Measurements from ENCODE around the gene TRAPPC10.

DNA sequence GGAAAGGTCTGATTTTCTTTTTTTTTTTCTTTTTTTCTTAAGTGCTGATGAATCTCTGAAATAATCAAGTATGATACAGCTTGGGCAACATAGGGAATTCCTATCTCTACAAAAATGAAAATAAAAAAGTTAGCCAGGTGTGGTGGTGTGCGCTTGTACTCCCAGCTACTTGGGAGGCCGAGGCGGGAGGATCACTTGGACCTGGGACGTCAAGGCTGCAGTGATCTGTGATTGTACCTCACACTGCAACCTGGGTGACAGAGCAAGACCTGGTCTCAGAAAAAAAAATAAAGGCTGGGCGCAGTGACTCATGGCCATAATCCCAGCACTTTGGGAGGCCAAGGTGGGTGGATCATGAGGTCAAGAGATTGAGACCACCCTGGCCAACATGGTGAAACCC, 6.0 kb downstream of the TRAPPC10 start:
- TF ChIP-seq SRF (IDR thresholded peaks at IDR 0.05; ENCODE audit: low read depth, low read length), result no peak
- TF ChIP-seq, protein P1, sequence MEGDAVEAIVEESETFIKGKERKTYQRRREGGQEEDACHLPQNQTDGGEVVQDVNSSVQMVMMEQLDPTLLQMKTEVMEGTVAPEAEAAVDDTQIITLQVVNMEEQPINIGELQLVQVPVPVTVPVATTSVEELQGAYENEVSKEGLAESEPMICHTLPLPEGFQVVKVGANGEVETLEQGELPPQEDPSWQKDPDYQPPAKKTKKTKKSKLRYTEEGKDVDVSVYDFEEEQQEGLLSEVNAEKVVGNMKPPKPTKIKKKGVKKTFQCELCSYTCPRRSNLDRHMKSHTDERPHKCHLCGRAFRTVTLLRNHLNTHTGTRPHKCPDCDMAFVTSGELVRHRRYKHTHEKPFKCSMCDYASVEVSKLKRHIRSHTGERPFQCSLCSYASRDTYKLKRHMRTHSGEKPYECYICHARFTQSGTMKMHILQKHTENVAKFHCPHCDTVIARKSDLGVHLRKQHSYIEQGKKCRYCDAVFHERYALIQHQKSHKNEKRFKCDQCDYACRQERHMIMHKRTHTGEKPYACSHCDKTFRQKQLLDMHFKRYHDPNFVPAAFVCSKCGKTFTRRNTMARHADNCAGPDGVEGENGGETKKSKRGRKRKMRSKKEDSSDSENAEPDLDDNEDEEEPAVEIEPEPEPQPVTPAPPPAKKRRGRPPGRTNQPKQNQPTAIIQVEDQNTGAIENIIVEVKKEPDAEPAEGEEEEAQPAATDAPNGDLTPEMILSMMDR (IDR thresholded peaks at IDR 0.05; ENCODE audit: control extremely low read depth in 1 of 3, insufficient read depth in 1 of 3, low read depth in 1 of 3, low read length in 3 of 3), result no peak
- no peak for TF ChIP-seq BACH1 (IDR thresholded peaks at IDR 0.05; ENCODE audit: low read length)
- TF ChIP-seq EP300 (IDR thresholded peaks at IDR 0.05; ENCODE audit: borderline replicate concordance in 1 of 2, low read depth in 2 of 2, low read length in 2 of 2), result no peak
- TF ChIP-seq SP2 (IDR thresholded peaks at IDR 0.05; ENCODE audit: low read length), result no peak
- no peak for TF ChIP-seq RBBP5 (IDR thresholded peaks at IDR 0.05; ENCODE audit: borderline replicate concordance, low read depth, low read length)
